ENCODE results near the gene FCN1. TPM values are rescaled to one million over a fixed set of nuclear protein-coding genes. Genes with fewer than 3 reads are reported as not detected.

FCN1 gene
- total and polyA plus RNA-seq, 2 experiments from 2014 or later, result not detected

- H3K79me2 ChIP-seq, result no peaks in the 10 kb centered on the region
- H3K27ac ChIP-seq, result no peak overlapping the region
- H3K4me2 ChIP-seq, result no peak overlapping the region
- no peak for DNase-seq (ENCODE audit: low spot score)
- no peaks in the 10 kb centered on the region for H3K9me2 ChIP-seq (replicated peaks; ENCODE audit: insufficient read depth)
- H2AFZ ChIP-seq, result no peak overlapping the region
- 89% methylated on average over 8 of the region's 8 CpGs for WGBS (ENCODE audit: low lambda C conversion rate, missing lambda C conversion rate)
- no peak overlapping the region for H3K4me3 ChIP-seq
- TF ChIP-seq EZH2phosphoT487 (IDR thresholded peaks at IDR 0.05; ENCODE audit: low read depth, severe bottlenecking, unreplicated experiment) (no peak), EZH2 (IDR thresholded peaks at IDR 0.05; ENCODE audit: borderline replicate concordance) (no peak), CTCF (IDR thresholded peaks at IDR 0.05; ENCODE audit: poor library complexity) (no peak)
- peaks cover 9% of the 10 kb centered on the region for H3K4me1 ChIP-seq (ENCODE audit: insufficient read depth)
- H4K20me1 ChIP-seq (ENCODE audit: insufficient read depth, poor library complexity, severe bottlenecking), result no peaks in the 10 kb centered on the region
- H3K9me3 ChIP-seq (ENCODE audit: low read depth), result no peaks in the 10 kb centered on the region
- no peaks in the 10 kb centered on the region for H3K27me3 ChIP-seq
- no peaks in the 10 kb centered on the region for H3K36me3 ChIP-seq (replicated peaks; ENCODE audit: insufficient read depth, low read depth)
Observed at GRCh38 chr9:134891053-134891452, 26.7 kb downstream of the FCN1 start.

GRCh38 chr9:134890155-134890495 is 27.6 kb downstream of the FCN1 start:
- no peak for DNase-seq (ENCODE audit: low spot score)
- WGBS (ENCODE audit: low lambda C conversion rate, missing lambda C conversion rate), result 85% methylated on average over 5 of the region's 5 CpGs
- H3K27ac ChIP-seq, result no peak overlapping the region
- H3K4me2 ChIP-seq, result no peak overlapping the region
- H3K27me3 ChIP-seq, result no peaks in the 10 kb centered on the region
- no peaks in the 10 kb centered on the region for H3K36me3 ChIP-seq (replicated peaks; ENCODE audit: insufficient read depth, low read depth)
- TF ChIP-seq EZH2phosphoT487 (IDR thresholded peaks at IDR 0.05; ENCODE audit: low read depth, severe bottlenecking, unreplicated experiment) (no peak), CTCF (IDR thresholded peaks at IDR 0.05; ENCODE audit: poor library complexity) (no peak), EZH2 (IDR thresholded peaks at IDR 0.05; ENCODE audit: borderline replicate concordance) (no peak)
- no peaks in the 10 kb centered on the region for H3K9me2 ChIP-seq (replicated peaks; ENCODE audit: insufficient read depth)
- H3K4me3 ChIP-seq, result no peak overlapping the region
- no peaks in the 10 kb centered on the region for H3K4me1 ChIP-seq (ENCODE audit: insufficient read depth)
- H3K9me3 ChIP-seq (ENCODE audit: low read depth), result no peaks in the 10 kb centered on the region
- no peak overlapping the region for H2AFZ ChIP-seq
- no peaks in the 10 kb centered on the region for H3K79me2 ChIP-seq
- H4K20me1 ChIP-seq (ENCODE audit: insufficient read depth, poor library complexity, severe bottlenecking), result no peaks in the 10 kb centered on the region

- no peak for TF ChIP-seq EZH2phosphoT487 (IDR thresholded peaks at IDR 0.05; ENCODE audit: low read depth, severe bottlenecking, unreplicated experiment)
- TF ChIP-seq EZH2 (IDR thresholded peaks at IDR 0.05; ENCODE audit: borderline replicate concordance), result no peak
- no peak for TF ChIP-seq CTCF (IDR thresholded peaks at IDR 0.05; ENCODE audit: poor library complexity)
- no peaks in the 10 kb centered on the region for H3K79me2 ChIP-seq
- H3K36me3 ChIP-seq (replicated peaks; ENCODE audit: insufficient read depth, low read depth), result no peaks in the 10 kb centered on the region
- H3K9me2 ChIP-seq (replicated peaks; ENCODE audit: insufficient read depth), result no peaks in the 10 kb centered on the region
- no peak for DNase-seq (ENCODE audit: low spot score)
- H3K9me3 ChIP-seq (ENCODE audit: low read depth), result no peaks in the 10 kb centered on the region
- no peaks in the 10 kb centered on the region for H3K4me1 ChIP-seq (ENCODE audit: insufficient read depth)
- H3K4me2 ChIP-seq, result no peak overlapping the region
- no peak overlapping the region for H3K27ac ChIP-seq
- no peaks in the 10 kb centered on the region for H3K27me3 ChIP-seq
- no peak overlapping the region for H2AFZ ChIP-seq
- 95% methylated on average over 10 of the region's 10 CpGs for WGBS (ENCODE audit: low lambda C conversion rate, missing lambda C conversion rate)
- no peaks in the 10 kb centered on the region for H4K20me1 ChIP-seq (ENCODE audit: insufficient read depth, poor library complexity, severe bottlenecking)
- H3K4me3 ChIP-seq, result no peak overlapping the region
Observed at GRCh38 chr9:134889386-134890154, 28.1 kb downstream of the FCN1 start.
